UCSD-AML1 (cell line): ENCODE data around the gene KDR.

Experiments
- DNase-seq: peaks from one replicate; lab custom pipeline; 2025; ENCODE audit not compliant: unreplicated experiment; lab: John Stamatoyannopoulos, UW

KDR gene

GRCh38 chr4:55124322-55125076, 896 bp downstream of the KDR start:
- no peak for DNase-seq

GRCh38 chr4:55123791-55124190, 1.6 kb downstream of the KDR start:
- DNase-seq, result no peak

GRCh38 chr4:55122235-55122634, 3.2 kb downstream of the KDR start:
- no peak for DNase-seq

GRCh38 chr4:55121246-55121645, 4.1 kb downstream of the KDR start:
- no peak for DNase-seq

GRCh38 chr4:55118397-55118796, 7.0 kb downstream of the KDR start:
- no peak for DNase-seq

DNA sequence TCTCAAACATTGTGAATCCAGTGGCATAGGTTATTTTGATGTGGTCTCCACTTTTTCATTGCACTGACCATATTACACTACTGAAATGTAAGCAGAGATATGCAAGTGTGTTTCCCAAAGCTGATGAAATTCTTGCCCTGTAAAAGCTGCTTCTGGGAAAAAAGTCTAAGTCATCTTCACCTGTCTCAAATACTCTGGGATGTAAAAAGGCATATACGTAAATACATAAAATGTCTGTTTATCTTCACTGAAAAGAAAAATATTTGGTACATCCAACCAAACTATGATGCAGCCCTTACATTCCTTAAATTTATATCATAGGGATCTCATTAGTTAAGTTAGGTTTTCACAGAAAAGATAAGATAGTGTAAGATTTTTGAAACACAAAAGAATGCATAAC, 7.9 kb downstream of the KDR start:
- DNase-seq, result no peak

DNA sequence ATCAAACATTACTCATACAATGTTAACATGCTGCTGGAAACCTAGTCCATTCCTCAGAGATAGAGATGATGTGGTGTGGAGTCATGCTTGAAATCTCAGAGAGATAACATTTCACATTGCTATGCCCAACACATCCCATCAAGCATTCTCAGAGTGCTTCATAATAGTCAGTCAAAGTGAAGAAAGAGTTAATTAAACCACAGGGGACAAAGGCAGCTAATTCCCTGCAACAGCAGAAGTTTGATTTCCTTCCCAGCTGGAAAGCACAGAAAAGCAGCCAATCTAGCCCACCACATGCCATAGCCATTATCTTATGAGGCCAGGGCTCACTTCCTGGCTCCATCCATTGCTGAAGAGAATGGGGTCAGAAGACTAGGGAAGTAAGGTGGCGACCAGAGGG, 8.9 kb downstream of the KDR start:
- DNase-seq, result peak; percentile 20

DNA sequence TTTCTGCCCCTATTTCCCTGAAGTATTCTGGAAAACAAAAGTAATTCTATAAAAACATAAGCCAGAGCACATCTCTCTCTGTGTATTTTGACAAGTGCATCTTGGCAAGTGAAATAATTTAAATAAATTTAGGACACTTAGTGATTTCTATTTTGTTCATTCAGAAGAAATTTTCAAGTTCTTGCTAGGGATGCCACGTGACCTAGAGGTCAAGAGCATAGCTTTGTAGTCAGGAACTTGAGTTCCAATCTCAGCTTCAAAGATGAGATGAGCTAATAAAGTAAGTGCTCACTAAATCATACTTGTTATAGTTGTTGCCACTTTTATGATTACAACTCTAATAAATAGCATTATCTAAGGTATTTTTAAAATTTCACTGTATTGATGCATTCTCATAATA, 13.8 kb downstream of the KDR start:
- no peak for DNase-seq

DNA sequence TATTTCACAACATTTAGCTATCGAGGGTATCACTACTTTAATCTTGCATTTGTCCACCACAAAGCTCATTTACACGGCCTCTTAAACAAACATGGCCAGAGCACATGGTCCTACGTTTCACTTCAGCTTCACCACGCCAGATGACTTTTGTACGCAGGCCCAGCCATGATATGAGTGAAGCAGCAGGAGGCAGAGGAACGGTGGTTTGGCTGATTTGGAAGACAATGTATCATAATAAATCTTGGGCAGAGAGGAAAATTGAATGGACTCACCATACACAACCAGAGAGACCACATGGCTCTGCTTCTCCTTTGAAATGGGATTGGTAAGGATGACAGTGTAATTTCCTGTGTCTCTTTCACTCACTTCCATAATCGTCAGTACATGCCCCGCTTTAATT, 15.3 kb downstream of the KDR start:
- DNase-seq, result no peak

DNA sequence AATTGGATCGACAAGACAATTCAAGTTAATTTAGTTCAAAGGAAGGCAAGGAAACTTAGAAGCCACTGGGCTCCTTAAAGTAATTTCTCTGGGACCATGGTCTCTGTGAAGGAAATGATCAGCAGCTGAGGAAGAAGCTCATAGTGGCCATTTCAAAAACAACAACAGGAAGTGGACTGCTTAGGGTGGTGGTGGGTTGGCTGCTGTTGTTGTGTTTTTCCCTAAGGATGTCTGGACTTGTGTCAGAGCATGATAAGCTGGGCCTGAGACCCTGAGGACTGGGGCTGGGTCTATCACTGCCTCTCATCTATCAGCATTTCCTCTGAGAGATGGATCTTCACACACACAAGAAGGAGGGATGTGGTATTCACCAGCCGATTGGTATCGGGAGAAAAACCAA, 18.3 kb downstream of the KDR start:
- no peak for DNase-seq

GRCh38 chr4:55103224-55103623, 22.2 kb downstream of the KDR start:
- DNase-seq, result no peak

DNA sequence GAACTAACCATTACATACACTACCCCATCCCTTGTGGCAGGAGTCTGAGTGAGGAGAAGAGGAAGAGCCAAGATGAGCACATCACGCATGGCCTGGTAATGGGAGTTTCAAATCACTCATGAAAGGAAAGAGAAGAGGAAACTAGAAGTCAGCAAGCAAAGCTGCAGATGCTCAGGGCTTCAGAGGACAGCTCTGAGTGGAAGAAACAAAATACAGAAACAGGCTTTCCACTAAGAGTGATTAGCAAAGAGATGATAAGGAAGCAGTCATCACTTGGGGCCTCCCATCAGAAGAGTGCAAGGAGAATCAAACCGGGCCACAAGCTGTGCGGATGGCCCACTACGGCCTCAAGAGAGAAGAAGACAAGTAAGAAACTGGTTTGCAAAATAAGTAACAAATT, 25.6 kb downstream of the KDR start:
- no peak for DNase-seq

DNA sequence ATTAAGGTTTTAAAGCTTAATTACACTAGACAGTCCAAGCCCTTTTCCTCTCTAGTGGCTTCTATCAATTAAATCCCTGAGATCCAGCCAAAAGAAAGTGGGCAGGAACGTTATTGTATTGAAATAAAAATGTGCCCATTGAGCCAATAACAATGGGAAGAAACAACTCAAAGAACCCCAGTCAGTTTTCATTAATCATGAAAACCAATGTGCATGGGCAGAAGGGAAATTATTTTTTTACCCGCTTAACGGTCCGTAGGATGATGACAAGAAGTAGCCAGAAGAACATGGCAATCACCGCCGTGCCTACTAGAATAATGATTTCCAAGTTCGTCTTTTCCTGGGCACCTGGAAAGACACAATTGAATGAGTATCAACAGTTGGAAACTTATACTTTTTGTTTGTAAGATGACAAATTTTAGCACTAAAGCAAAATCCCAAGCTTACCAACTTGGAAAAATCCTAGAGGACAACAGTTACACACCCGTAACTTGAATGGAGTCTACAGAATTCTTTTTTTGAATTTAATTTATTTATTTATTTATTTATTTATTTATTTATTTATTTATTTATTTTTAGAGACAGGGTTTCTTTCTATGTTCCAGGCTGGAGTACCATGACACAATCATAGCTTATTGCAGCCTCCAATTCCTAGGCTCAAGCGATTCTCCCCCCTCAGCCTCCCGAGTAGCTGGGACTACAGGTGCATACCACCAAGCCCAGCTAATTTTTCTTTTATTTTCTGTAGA, 26.8 kb downstream of the KDR start:
- DNase-seq, result no peak

DNA sequence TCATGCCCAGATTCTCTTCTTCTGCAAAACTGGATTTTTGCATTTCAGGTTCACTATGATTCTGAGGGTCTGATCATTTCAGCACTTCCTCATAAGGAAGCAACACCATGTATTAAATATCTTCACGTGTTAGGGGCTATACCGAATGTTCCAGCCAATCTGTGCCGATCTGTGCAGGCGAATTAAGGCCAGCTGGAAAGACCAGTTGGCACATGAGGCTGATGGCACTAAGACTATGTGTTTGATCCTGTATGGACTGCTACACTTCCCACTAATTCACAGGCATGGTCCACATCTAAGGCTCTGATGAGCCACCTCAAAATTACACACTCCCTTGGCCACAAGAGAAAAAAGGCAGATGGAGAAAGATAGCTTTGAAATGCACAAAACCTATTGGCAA, 28.8 kb downstream of the KDR start:
- no peak for DNase-seq

- DNase-seq, result no peak
Measured at GRCh38 chr4:55096045-55096444, 29.4 kb downstream of the KDR start.

GRCh38 chr4:55092504-55092903, 32.9 kb downstream of the KDR start:
- DNase-seq, result no peak

GRCh38 chr4:55089916-55090315, 35.5 kb downstream of the KDR start:
- DNase-seq, result no peak

DNA sequence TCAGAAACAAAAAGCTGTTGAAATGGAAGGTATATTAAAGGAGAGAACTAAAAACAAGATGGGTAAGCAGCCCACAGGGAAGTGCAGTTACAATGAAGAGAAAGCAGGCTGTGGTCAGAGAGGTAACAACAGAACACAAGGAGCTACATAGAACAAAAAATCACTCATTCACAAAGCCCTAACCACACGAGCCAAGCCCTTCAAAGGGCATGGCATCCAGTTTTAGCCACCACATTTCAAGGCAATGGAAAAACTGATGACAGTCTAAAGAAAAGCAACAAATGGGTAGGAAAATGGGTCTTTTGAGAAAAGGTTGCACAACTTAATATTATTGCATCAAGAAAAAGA, 37.5 kb downstream of the KDR start:
- no peak for DNase-seq

GRCh38 chr4:55087009-55087912, 38.1 kb downstream of the KDR start:
- no peak for DNase-seq

DNA sequence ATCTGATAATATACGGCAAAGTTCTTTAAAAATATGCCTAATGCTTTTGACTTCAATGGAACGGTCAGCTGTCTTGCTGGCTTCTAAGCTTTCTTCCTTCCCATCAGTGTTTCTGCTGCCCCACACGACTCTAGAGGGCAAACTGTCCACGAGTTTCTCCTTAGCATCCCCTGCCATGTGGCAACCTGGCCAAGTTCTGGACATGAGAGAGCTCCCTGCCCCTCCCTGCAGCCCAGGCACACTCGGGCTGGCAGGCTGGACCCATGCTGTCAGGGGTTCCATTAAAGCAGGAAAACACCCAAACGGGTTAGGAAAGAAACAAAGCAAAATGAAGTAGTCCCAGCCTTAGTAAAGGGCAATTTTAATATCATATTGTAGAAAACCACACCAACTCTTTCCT, 38.8 kb downstream of the KDR start:
- no peak for DNase-seq

- DNase-seq, result no peak
Measured at GRCh38 chr4:55083735-55084134, 41.7 kb downstream of the KDR start.

- DNase-seq, result no peak
Measured at GRCh38 chr4:55082756-55083155, 42.6 kb downstream of the KDR start.
